PC-3 (cell line): Measurements from ENCODE around the gene RAB12.

Experiments
- EZH2 ChIP-seq: fragments of 300-600 bp; sonication (generic); IDR thresholded peaks from one replicate; pipeline ENCODE4 v1.6.1; 2017; ENCODE audit warnings: antibody characterized with exemption, mild to moderate bottlenecking, low read length; ENCODE audit not compliant: unreplicated experiment
- EZH2phosphoT487 ChIP-seq: fragments of 300-600 bp; sonication (generic); IDR thresholded peaks from 2 replicates; pipeline ENCODE4 v1.6.1; 2018; ENCODE audit warnings: mild to moderate bottlenecking, antibody characterized with exemption, low read length, borderline replicate concordance
- TF ChIP-seq, protein P1 (sequence below): fragments of 300-600 bp; sonication (generic); conservative IDR thresholded peaks from 2 replicates; pipeline ENCODE4 v1.5.1; 2017; ENCODE audit warnings: antibody characterized with exemption, low read depth, mild to moderate bottlenecking, low read length

DNA sequence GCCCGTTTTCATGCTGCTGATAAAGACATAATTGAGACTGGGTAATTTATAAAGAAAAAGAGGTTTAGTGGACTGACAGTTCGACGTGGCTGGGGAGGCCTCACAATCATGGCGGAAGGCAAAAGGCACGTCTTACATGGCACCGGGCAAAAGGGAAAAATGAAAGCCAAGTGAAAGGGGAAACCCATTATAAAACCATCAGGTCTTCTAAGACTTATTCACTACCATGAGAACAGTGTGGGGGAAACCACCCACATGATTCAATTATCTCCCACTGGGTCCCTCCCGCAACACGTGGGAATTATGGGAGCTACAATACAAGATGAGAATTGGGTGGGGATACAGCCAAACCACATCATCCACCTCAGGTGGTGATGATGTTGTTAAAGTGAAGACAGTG, 3.3 kb upstream of the RAB12 start:
- no peak for TF ChIP-seq EZH2
- TF ChIP-seq, protein P1, sequence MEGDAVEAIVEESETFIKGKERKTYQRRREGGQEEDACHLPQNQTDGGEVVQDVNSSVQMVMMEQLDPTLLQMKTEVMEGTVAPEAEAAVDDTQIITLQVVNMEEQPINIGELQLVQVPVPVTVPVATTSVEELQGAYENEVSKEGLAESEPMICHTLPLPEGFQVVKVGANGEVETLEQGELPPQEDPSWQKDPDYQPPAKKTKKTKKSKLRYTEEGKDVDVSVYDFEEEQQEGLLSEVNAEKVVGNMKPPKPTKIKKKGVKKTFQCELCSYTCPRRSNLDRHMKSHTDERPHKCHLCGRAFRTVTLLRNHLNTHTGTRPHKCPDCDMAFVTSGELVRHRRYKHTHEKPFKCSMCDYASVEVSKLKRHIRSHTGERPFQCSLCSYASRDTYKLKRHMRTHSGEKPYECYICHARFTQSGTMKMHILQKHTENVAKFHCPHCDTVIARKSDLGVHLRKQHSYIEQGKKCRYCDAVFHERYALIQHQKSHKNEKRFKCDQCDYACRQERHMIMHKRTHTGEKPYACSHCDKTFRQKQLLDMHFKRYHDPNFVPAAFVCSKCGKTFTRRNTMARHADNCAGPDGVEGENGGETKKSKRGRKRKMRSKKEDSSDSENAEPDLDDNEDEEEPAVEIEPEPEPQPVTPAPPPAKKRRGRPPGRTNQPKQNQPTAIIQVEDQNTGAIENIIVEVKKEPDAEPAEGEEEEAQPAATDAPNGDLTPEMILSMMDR = no peak
- no peak for TF ChIP-seq EZH2phosphoT487
